Ectodermal cell (in vitro differentiated cells): ENCODE data around the gene RPS24. TPM values are rescaled to one million over a fixed set of nuclear protein-coding genes. Genes with fewer than 3 reads are reported as not detected.
"Not testable (repeated sequence)": the region's sequence is repeated elsewhere in the genome, so short reads cannot be mapped to it uniquely, and the experiment has no call there.

ENCODE experiments used
- H3K27ac ChIP-seq: 2 replicates; pipeline ENCODE4 v1.7.0; 2013; ENCODE audit warnings: mild to moderate bottlenecking, low read depth, low read length; ENCODE audit not compliant: insufficient read depth, poor library complexity, severe bottlenecking
- H3K27me3 ChIP-seq: 2 replicates; pipeline ENCODE4 v1.7.0; 2013; ENCODE audit warnings: mild to moderate bottlenecking, low read length; ENCODE audit not compliant: insufficient read depth, control insufficient read depth, poor library complexity, severe bottlenecking
- H3K36me3 ChIP-seq: one replicate; pipeline ENCODE4 v1.7.0; 2013; ENCODE audit warnings: low read length; ENCODE audit not compliant: control insufficient read depth, insufficient read depth
- H3K4me1 ChIP-seq: one replicate; pipeline ENCODE4 v1.7.0; 2013; ENCODE audit warnings: low read length; ENCODE audit not compliant: control insufficient read depth, insufficient read depth
- H3K4me3 ChIP-seq: 2 replicates; pipeline ENCODE4 v1.7.0; 2013; ENCODE audit warnings: low read depth, low read length, control low read depth; ENCODE audit not compliant: insufficient read depth
- H3K9me3 ChIP-seq: 2 replicates; pipeline ENCODE4 v1.7.0; 2013; ENCODE audit warnings: mild to moderate bottlenecking, low read length, moderate library complexity; ENCODE audit not compliant: control insufficient read depth
- WGBS, 2 experiments: methylation state at CpG; one replicate each; pipeline ENCODE4 v1.1.7; 2013; ENCODE audit warnings: missing lambda C conversion rate in 2 of 2; 5-methylcytosine and 5-hydroxymethylcytosine counted together
- polyA plus RNA-seq, 4 experiments: library from polyadenylated mRNA; stranded (reverse); fragments of 50-300 nt; gene quantifications; one replicate each; pipeline ENCODE4 v1.2.3, GENCODE V29; 2013

RPS24 gene
- polyA plus RNA-seq (2013, experiment 1 of 4) = 2,153 TPM
- polyA plus RNA-seq (2013, experiment 2 of 4) = 1,963 TPM
- 2,480 TPM for polyA plus RNA-seq (2013, experiment 3 of 4)
- 2,641 TPM for polyA plus RNA-seq (2013, experiment 4 of 4)

GRCh38 chr10:78033637-78034470 lies at the start of gene RPS24:
Gene RPS24 (plus strand): TSS chr10:78033863. CDS start chr10:78033902, 39 bp downstream.
- Histone ChIP-seq H3K27ac (peak within 1 kb of the TSS; percentile 38), H3K9me3 (no peaks in the 10 kb centered on the region), H3K27me3 (no peaks in the 10 kb centered on the region), H3K36me3 (peaks cover 30% of the 10 kb centered on the region), H3K4me1 (peaks cover 21% of the 10 kb centered on the region), H3K4me3 (peak within 1 kb of the TSS; percentile 66)
- WGBS, 2 experiments = 0% methylated on average over 54 to 55 of the region's 55 CpGs

- 96% methylated on average over 4 of the region's 4 CpGs for WGBS, 2 experiments
- no peaks in the 10 kb centered on the region for H3K4me1 ChIP-seq
- no peak overlapping the region for H3K27ac ChIP-seq
- H3K4me3 ChIP-seq = no peak overlapping the region
- peaks cover 64% of the 10 kb centered on the region for H3K36me3 ChIP-seq
- H3K27me3 ChIP-seq = no peaks in the 10 kb centered on the region
- no peaks in the 10 kb centered on the region for H3K9me3 ChIP-seq
Measured at GRCh38 chr10:77984986-77985385, 48.7 kb upstream of the RPS24 start.

- no peaks in the 10 kb centered on the region for H3K27me3 ChIP-seq
- peaks cover 60% of the 10 kb centered on the region for H3K36me3 ChIP-seq
- no peak overlapping the region for H3K4me3 ChIP-seq
- H3K27ac ChIP-seq = peak overlapping the region; percentile 1
- no peaks in the 10 kb centered on the region for H3K9me3 ChIP-seq
- 90 to 93% methylated on average over 7 of the region's 7 CpGs for WGBS, 2 experiments
- H3K4me1 ChIP-seq = no peaks in the 10 kb centered on the region
Measured at GRCh38 chr10:77987671-77988255, 45.9 kb upstream of the RPS24 start.

DNA sequence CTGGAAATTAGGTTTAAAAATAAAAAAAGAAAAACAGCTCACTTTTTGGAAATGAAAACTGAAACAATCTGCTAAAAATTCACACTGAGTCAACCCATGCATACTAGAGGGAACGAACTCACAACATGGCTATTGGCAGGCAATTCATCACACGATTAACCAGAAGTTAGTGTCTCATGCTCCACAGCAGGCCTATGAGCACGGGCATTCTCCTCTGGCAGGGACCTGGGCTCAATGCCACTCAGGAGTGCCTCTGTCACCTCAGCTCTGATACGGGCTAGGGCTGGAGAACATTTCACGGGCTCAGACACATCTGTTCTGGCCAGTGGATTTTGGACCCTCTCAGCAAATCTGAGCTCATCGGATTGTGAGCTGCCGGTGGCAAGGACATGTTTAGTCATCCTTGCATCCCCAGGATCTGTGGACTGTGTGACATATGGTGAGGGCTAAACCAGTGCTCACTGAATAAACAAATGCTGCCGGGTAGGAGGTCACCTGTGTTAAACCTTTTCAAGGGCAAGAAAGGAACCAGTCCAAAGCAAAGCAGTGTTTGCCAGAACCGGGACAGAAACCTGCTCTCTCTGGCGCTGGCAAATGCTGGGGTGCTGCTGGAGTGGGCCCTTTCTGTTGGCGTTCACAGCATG lies 44.5 kb upstream of the RPS24 start:
- Histone ChIP-seq H3K36me3 (peaks cover 56% of the 10 kb centered on the region), H3K9me3 (no peaks in the 10 kb centered on the region), H3K27ac (no peak overlapping the region), H3K27me3 (no peaks in the 10 kb centered on the region), H3K4me3 (no peak overlapping the region), H3K4me1 (no peaks in the 10 kb centered on the region)
- 93 to 94% methylated on average over 11 of the region's 11 CpGs for WGBS, 2 experiments

- H3K36me3 ChIP-seq = peaks cover 37% of the 10 kb centered on the region
- H3K27ac ChIP-seq = peak overlapping the region; percentile 33
- H3K4me3 ChIP-seq = no peak overlapping the region
- 56 to 64% methylated on average over 3 of the region's 3 CpGs for WGBS, 2 experiments
- H3K27me3 ChIP-seq = no peaks in the 10 kb centered on the region
- H3K9me3 ChIP-seq = no peaks in the 10 kb centered on the region
- H3K4me1 ChIP-seq = no peaks in the 10 kb centered on the region
Measured at GRCh38 chr10:77993620-77994019, 40.0 kb upstream of the RPS24 start.

DNA sequence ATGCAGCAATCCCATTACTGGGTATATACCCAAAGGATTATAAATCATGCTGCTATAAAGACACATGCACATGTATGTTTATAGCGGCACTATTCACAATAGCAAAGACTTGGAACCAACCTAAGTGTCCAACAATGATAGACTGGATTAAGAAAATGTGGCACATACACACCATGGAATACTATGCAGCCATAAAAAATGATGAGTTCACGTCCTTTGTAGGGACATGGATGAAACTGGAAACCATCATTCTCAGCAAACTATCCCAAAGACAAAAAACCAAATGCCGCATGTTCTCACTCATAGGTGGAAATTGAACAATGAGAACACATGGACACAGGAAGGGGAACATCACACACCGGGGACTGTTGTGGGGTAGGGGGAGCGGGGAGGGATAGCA lies 34.9 kb upstream of the RPS24 start:
- H3K4me3 ChIP-seq, H3K9me3 ChIP-seq, H3K27ac ChIP-seq, H3K4me1 ChIP-seq, H3K27me3 ChIP-seq: not testable (repeated sequence)
- 100% methylated on average over 1 to 3 of the region's 5 CpGs for WGBS, 2 experiments
- peaks cover 35% of the 10 kb centered on the region for H3K36me3 ChIP-seq

GRCh38 chr10:78000206-78000605 lies 33.5 kb upstream of the RPS24 start:
- Histone ChIP-seq H3K27me3 (no peaks in the 10 kb centered on the region), H3K4me3 (no peak overlapping the region), H3K27ac (no peak overlapping the region), H3K9me3 (no peaks in the 10 kb centered on the region), H3K36me3 (peaks cover 44% of the 10 kb centered on the region), H3K4me1 (no peaks in the 10 kb centered on the region)

GRCh38 chr10:78000956-78001472 lies 32.6 kb upstream of the RPS24 start:
- Histone ChIP-seq H3K9me3 (no peaks in the 10 kb centered on the region), H3K36me3 (peaks cover 50% of the 10 kb centered on the region), H3K4me3 (no peak overlapping the region), H3K27me3 (no peaks in the 10 kb centered on the region), H3K4me1 (no peaks in the 10 kb centered on the region), H3K27ac (no peak overlapping the region)
- 95 to 97% methylated on average over 6 of the region's 6 CpGs for WGBS, 2 experiments

DNA sequence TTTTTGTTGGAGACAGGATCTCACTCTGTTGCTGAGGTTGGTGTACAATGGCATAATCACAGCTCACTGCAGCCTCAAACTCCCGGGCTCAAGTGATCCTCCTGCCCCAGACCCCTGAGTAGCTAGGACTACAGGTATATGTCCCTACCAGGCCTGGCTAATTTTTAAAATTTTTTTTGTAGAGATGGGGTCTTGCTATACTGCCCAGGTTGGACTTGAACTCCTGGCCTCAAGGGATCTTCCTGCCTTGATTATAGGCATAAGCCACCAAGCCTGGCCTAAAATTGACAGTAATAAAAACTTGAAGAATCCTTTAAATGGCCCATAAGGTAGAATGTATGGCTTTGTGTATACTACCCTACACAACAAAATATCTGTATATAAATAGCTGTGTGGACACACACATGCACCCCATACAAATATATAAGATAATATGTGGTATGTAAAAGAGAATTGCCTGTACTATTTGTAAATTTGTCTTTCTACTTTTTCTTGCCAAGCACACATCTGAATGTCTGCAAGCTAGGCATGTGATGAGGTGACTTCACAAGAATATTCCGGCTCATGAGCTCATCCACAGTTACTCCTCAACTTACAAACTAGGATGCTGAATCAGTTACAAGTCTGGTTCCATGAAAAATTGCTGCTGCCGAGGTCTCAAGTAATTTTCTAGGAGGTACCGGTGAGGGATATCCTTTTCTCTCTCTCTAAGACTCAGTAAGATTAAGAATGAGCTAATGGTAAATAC lies 30.9 kb upstream of the RPS24 start:
- H3K27me3 ChIP-seq = no peaks in the 10 kb centered on the region
- H3K4me3 ChIP-seq = no peak overlapping the region
- H3K36me3 ChIP-seq = peaks cover 52% of the 10 kb centered on the region
- 98 to 99% methylated on average over 4 of the region's 4 CpGs for WGBS, 2 experiments
- H3K4me1 ChIP-seq = no peaks in the 10 kb centered on the region
- no peaks in the 10 kb centered on the region for H3K9me3 ChIP-seq
- H3K27ac ChIP-seq = no peak overlapping the region
